CD14-positive monocyte (primary cell): ENCODE data around the gene BACH1. TPM values are rescaled to one million over a fixed set of nuclear protein-coding genes. Genes with fewer than 3 reads are reported as not detected.
A peak's percentile ranks its signal among the peaks of the same experiment; 100 is the strongest.

ENCODE experiments used
- DNase-seq, 3 donors: peaks; one replicate each; pipeline ENCODE4 v3.0.0-alpha.2; 2011 to 2022
- H2AFZ ChIP-seq: 2 replicates; pipeline ENCODE4 v1.6.0; 2012; ENCODE audit warnings: mild to moderate bottlenecking, low read depth, low read length, inconsistent platforms; ENCODE audit not compliant: insufficient read depth, poor library complexity, severe bottlenecking
- H3K27ac ChIP-seq, 2 donors: 1 replicate in 1 of 2; 2 replicates in 1 of 2; pipeline ENCODE4 v1.5.1; 2012 to 2013; ENCODE audit warnings: low read length in 2 of 2, control low read depth in 1 of 2, inconsistent platforms in 1 of 2, low read depth in 1 of 2, mild to moderate bottlenecking in 1 of 2
- H3K27me3 ChIP-seq, 2 donors: one replicate each; pipeline versions ENCODE4 v1.6.0 to v1.6.1; 2011 to 2013; ENCODE audit warnings: low read length in 2 of 2; ENCODE audit not compliant: control insufficient read depth in 2 of 2, insufficient read depth in 2 of 2
- H3K36me3 ChIP-seq, 2 donors: replicated peaks in 1 of 2; 1 replicate in 1 of 2; 2 replicates in 1 of 2; pipeline versions ENCODE4 v1.5.1 to v1.6.1; 2012 to 2013; ENCODE audit warnings: low read length in 2 of 2, control low read depth in 1 of 2, inconsistent platforms in 1 of 2, mild to moderate bottlenecking in 1 of 2; ENCODE audit not compliant: insufficient read depth in 2 of 2, control insufficient read depth in 1 of 2
- H3K4me1 ChIP-seq, 2 donors: 1 replicate in 1 of 2; 2 replicates in 1 of 2; pipeline versions ENCODE4 v1.5.1 to v1.6.1; 2012 to 2013; ENCODE audit warnings: low read length in 2 of 2, control low read depth in 1 of 2, inconsistent platforms in 1 of 2, mild to moderate bottlenecking in 1 of 2, moderate library complexity in 1 of 2; ENCODE audit not compliant: insufficient read depth in 2 of 2, control insufficient read depth in 1 of 2
- H3K4me2 ChIP-seq: replicated peaks from 2 replicates; pipeline ENCODE3; 2012; ENCODE audit warnings: low read length, moderate library complexity, mild to moderate bottlenecking; ENCODE audit not compliant: poor library complexity, severe bottlenecking; ENCODE audit errors: extremely low read depth
- H3K4me3 ChIP-seq, 3 experiments: fragments of 200-600 bp in 1 of 3; sonication (generic) in 1 of 3; replicated peaks in 1 of 3; 1 replicate in 2 of 3; 2 replicates in 1 of 3; pipeline ENCODE4 v1.5.1; 2011 to 2013; ENCODE audit warnings: low read length in 3 of 3, mild to moderate bottlenecking in 3 of 3, control low read depth in 2 of 3, low read depth in 2 of 3, inconsistent platforms in 1 of 3, moderate library complexity in 1 of 3
- H3K79me2 ChIP-seq: 2 replicates; pipeline ENCODE4 v1.6.0; 2012; ENCODE audit warnings: mild to moderate bottlenecking, control low read depth, inconsistent platforms, low read length, moderate library complexity; ENCODE audit not compliant: insufficient read depth
- H3K9ac ChIP-seq: 2 replicates; pipeline ENCODE4 v1.6.0; 2017; ENCODE audit warnings: low read length, mild to moderate bottlenecking; ENCODE audit not compliant: insufficient read depth, poor library complexity, severe bottlenecking
- H3K9me3 ChIP-seq, 2 donors: replicated peaks in 1 of 2; 1 replicate in 1 of 2; 2 replicates in 1 of 2; pipeline versions ENCODE4 v1.5.1 to v1.6.1; 2012 to 2013; ENCODE audit warnings: low read length in 2 of 2, control low read depth in 1 of 2; ENCODE audit not compliant: control insufficient read depth in 1 of 2, insufficient read depth in 1 of 2
- H4K20me1 ChIP-seq: 2 replicates; pipeline ENCODE4 v1.6.0; 2012; ENCODE audit warnings: mild to moderate bottlenecking, low read length, control low read depth, moderate library complexity; ENCODE audit not compliant: insufficient read depth
- H3K27ac Mint-ChIP-seq, 7 donors: one replicate each; pipeline ENCODE4 v1.8.0; 2020; ENCODE audit warnings: mild to moderate bottlenecking in 7 of 7, mixed read lengths in 7 of 7, moderate library complexity in 6 of 7, inconsistent platforms in 2 of 7
- H3K27me3 Mint-ChIP-seq, 3 donors: one replicate each; pipeline ENCODE4 v1.8.0; 2021 to 2022; ENCODE audit warnings: low read depth in 3 of 3, mild to moderate bottlenecking in 3 of 3, mixed read lengths in 3 of 3, moderate library complexity in 3 of 3, inconsistent platforms in 1 of 3
- H3K36me3 Mint-ChIP-seq, 2 donors: one replicate each; pipeline ENCODE4 v1.8.0; 2020; ENCODE audit warnings: mixed read lengths in 2 of 2, inconsistent platforms in 1 of 2, mild to moderate bottlenecking in 1 of 2
- H3K4me1 Mint-ChIP-seq: one replicate; pipeline ENCODE4 v1.8.0; 2020; ENCODE audit warnings: mild to moderate bottlenecking, mixed read lengths
- H3K4me3 Mint-ChIP-seq, 2 donors: one replicate each; pipeline ENCODE4 v1.8.0; 2020; ENCODE audit warnings: mild to moderate bottlenecking in 2 of 2, mixed read lengths in 2 of 2, moderate library complexity in 1 of 2
- H3K9me3 Mint-ChIP-seq, 7 donors: one replicate each; pipeline ENCODE4 v1.8.0; 2020 to 2022; ENCODE audit warnings: mixed read lengths in 7 of 7, mild to moderate bottlenecking in 6 of 7, moderate library complexity in 6 of 7, inconsistent platforms in 2 of 7
- CTCF ChIP-seq: fragments of 200-600 bp; IDR thresholded peaks from one replicate; pipeline ENCODE4 v1.8.0; 2022; ENCODE audit warnings: antibody characterized with exemption, mild to moderate bottlenecking
- WGBS: methylation state at CpG from one replicate; pipeline ENCODE4 v1.1.5; 2013; ENCODE audit warnings: missing lambda C conversion rate; ENCODE audit not compliant: insufficient coverage; 5-methylcytosine and 5-hydroxymethylcytosine counted together
- intact Hi-C, 2 donors: fragments of 100-400 bp; cut with micrococcal nuclease; formaldehyde crosslinking; loops; one replicate each; pipeline versions ENCODE4 v1.15.0 to v1.15.1; 2023
- polyA plus RNA-seq, 3 donors: library from polyadenylated mRNA; depleted of rRNA in 1 of 3; unstranded in 2 of 3; stranded (reverse) in 1 of 3; fragments of 300-500 nt in 2 of 3; fragments of >200 nt in 1 of 3; fragmentation: Illumina TruSeq in 2 of 3; gene quantifications; 1 replicate in 2 of 3; 2 replicates in 1 of 3; pipeline ENCODE4 v1.2.3, GENCODE V29; 2012 to 2021

The BACH1 gene
- polyA plus RNA-seq, 3 donors, result 69.2 to 199 (median 148) TPM

DNA sequence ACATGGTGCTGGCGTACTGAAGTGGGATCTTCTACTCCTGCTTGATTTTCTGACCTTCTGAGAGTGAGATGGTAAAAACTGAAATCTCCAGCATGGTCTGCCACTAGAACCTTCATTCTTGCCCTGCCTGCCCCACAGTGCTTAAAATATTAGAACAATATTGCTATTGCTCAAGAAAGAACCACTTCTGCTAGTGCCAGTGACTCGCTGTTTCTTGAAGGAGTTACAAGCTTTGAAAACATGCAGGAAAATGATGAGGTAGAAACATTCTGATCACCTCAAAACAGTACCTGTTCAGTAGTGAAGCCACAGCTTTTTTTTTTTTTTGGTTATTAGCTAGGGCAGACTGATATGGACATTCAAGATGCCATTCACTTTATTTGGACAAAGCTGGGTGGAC lies 95.3 kb downstream of the BACH1 start:
- peaks cover 4 to 9% of the 10 kb centered on the region in 2 donors for H3K4me1 ChIP-seq
- no peak overlapping the region for H3K9ac ChIP-seq
- no peak for DNase-seq
- peaks cover 39 to 58% of the 10 kb centered on the region in 2 donors for H3K36me3 Mint-ChIP-seq
- peaks cover 15% of the 10 kb centered on the region for H3K4me1 Mint-ChIP-seq
- H2AFZ ChIP-seq, result no peak overlapping the region
- H3K9me3 ChIP-seq, result peaks cover 23 to 27% of the 10 kb centered on the region in 2 donors
- H3K9me3 Mint-ChIP-seq, result peaks cover 19 to 33% (median 28%) of the 10 kb centered on the region in 7 donors
- no peaks in the 10 kb centered on the region for H3K27me3 ChIP-seq
- H3K27me3 Mint-ChIP-seq, result peaks cover 0 to 3% (median 0%) of the 10 kb centered on the region in 3 donors
- no peak overlapping the region for H3K4me3 Mint-ChIP-seq
- TF ChIP-seq CTCF, result no peak
- H3K79me2 ChIP-seq, result no peaks in the 10 kb centered on the region
- H3K4me3 ChIP-seq, result no peak overlapping the region
- no peak overlapping the region for H3K4me2 ChIP-seq
- no peak overlapping the region for H3K27ac ChIP-seq
- H4K20me1 ChIP-seq, result peaks cover 9% of the 10 kb centered on the region
- intact Hi-C loops, result no loop called here
- peak overlapping the region in 1 of 7 donors; percentile 14 for H3K27ac Mint-ChIP-seq
- WGBS, result no CpG with 5 or more reads among the region's 2 CpGs
- H3K36me3 ChIP-seq, result peaks cover 4 to 32% of the 10 kb centered on the region in 2 donors

Other genes with a start within 250 kb of the BACH1 start
- gene CCT8, start 225.3 kb upstream of the BACH1 start, polyA plus RNA-seq, result 100 to 1,000 TPM in 2 of 3 donors, 10 to 100 TPM in 1; 71.9 to 173 (median 169) TPM
- 10 to 100 TPM; 14.6 to 15.8 (median 15.7) TPM for gene MAP3K7CL, start 168.3 kb upstream of the BACH1 start, polyA plus RNA-seq